ENCODE measurements around the gene MRPS7. TPM values are rescaled to one million over a fixed set of nuclear protein-coding genes. Genes with fewer than 3 reads are reported as not detected.
A peak's percentile ranks its signal among the peaks of the same experiment; 100 is the strongest.

Gene MRPS7
- 97.2 TPM for polyA plus RNA-seq (2013, experiment 1 of 2)
- polyA plus RNA-seq (2013, experiment 2 of 2), result 95.4 TPM

GRCh38 chr17:75261336-75262111 lies at the start of gene MRPS7, which contains the start of gene GGA3:
MRPS7 (plus strand) TSS chr17:75261879; CDS start chr17:75261901, 22 bp downstream.
GGA3 (minus strand) TSS chr17:75261606; CDS start chr17:75261587, 19 bp downstream.
- no peaks in the 10 kb centered on the region for H3K27me3 ChIP-seq (ENCODE audit: insufficient read depth, low read length)
- H3K4me3 ChIP-seq (ENCODE audit: low read length), result peak within 1 kb of the TSS; percentile 96
- peak within 1 kb of the TSS; percentile 98 for H3K27ac ChIP-seq (ENCODE audit: low read depth, low read length)
- peak within 1 kb of the TSS; percentile 99 for H3K9ac ChIP-seq (ENCODE audit: low read depth, low read length)
- H3K4me1 ChIP-seq (ENCODE audit: insufficient read depth, low read length), result peaks cover 13% of the 10 kb centered on the region
- H3K36me3 ChIP-seq (ENCODE audit: insufficient read depth, low read length), result peaks cover 37% of the 10 kb centered on the region
- no peaks in the 10 kb centered on the region for H3K9me3 ChIP-seq (ENCODE audit: insufficient read depth, low read depth, low read length)
- WGBS, result under 1% methylated on average over 68 of the region's 69 CpGs

GRCh38 chr17:75218131-75218530 lies 43.5 kb upstream of the MRPS7 start:
- WGBS, result 93% methylated on average over 6 of the region's 6 CpGs
- H3K4me1 ChIP-seq (ENCODE audit: insufficient read depth, low read length), result no peaks in the 10 kb centered on the region
- H3K27me3 ChIP-seq (ENCODE audit: insufficient read depth, low read length), result no peaks in the 10 kb centered on the region
- H3K9me3 ChIP-seq (ENCODE audit: insufficient read depth, low read depth, low read length), result no peaks in the 10 kb centered on the region
- H3K9ac ChIP-seq (ENCODE audit: low read depth, low read length), result no peak overlapping the region
- H3K4me3 ChIP-seq (ENCODE audit: low read length), result no peak overlapping the region
- H3K36me3 ChIP-seq (ENCODE audit: insufficient read depth, low read length), result peaks cover 87% of the 10 kb centered on the region
- no peak overlapping the region for H3K27ac ChIP-seq (ENCODE audit: low read depth, low read length)

- 95% methylated on average over 3 of the region's 3 CpGs for WGBS
- Histone ChIP-seq H3K9me3 (ENCODE audit: insufficient read depth, low read depth, low read length) (no peaks in the 10 kb centered on the region), H3K36me3 (ENCODE audit: insufficient read depth, low read length) (peaks cover 83% of the 10 kb centered on the region), H3K27me3 (ENCODE audit: insufficient read depth, low read length) (no peaks in the 10 kb centered on the region), H3K27ac (ENCODE audit: low read depth, low read length) (no peak overlapping the region), H3K9ac (ENCODE audit: low read depth, low read length) (no peak overlapping the region), H3K4me1 (ENCODE audit: insufficient read depth, low read length) (no peaks in the 10 kb centered on the region), H3K4me3 (ENCODE audit: low read length) (no peak overlapping the region)
Observed at GRCh38 chr17:75219815-75220214, 41.9 kb upstream of the MRPS7 start.

- Histone ChIP-seq H3K36me3 (ENCODE audit: insufficient read depth, low read length) (peaks cover 82% of the 10 kb centered on the region), H3K4me1 (ENCODE audit: insufficient read depth, low read length) (no peaks in the 10 kb centered on the region), H3K4me3 (ENCODE audit: low read length) (no peak overlapping the region), H3K9me3 (ENCODE audit: insufficient read depth, low read depth, low read length) (no peaks in the 10 kb centered on the region), H3K27ac (ENCODE audit: low read depth, low read length) (no peak overlapping the region), H3K9ac (ENCODE audit: low read depth, low read length) (no peak overlapping the region), H3K27me3 (ENCODE audit: insufficient read depth, low read length) (no peaks in the 10 kb centered on the region)
- WGBS, result 88% methylated on average over 14 of the region's 14 CpGs
Observed at GRCh38 chr17:75225016-75225415, 36.7 kb upstream of the MRPS7 start.

- H3K27me3 ChIP-seq (ENCODE audit: insufficient read depth, low read length), result no peaks in the 10 kb centered on the region
- H3K27ac ChIP-seq (ENCODE audit: low read depth, low read length), result no peak overlapping the region
- peaks cover 92% of the 10 kb centered on the region for H3K36me3 ChIP-seq (ENCODE audit: insufficient read depth, low read length)
- no peak overlapping the region for H3K4me3 ChIP-seq (ENCODE audit: low read length)
- no peaks in the 10 kb centered on the region for H3K9me3 ChIP-seq (ENCODE audit: insufficient read depth, low read depth, low read length)
- H3K9ac ChIP-seq (ENCODE audit: low read depth, low read length), result no peak overlapping the region
- no peaks in the 10 kb centered on the region for H3K4me1 ChIP-seq (ENCODE audit: insufficient read depth, low read length)
- WGBS, result 94% methylated on average over 5 of the region's 5 CpGs
Observed at GRCh38 chr17:75227729-75228128, 34.0 kb upstream of the MRPS7 start.

GRCh38 chr17:75228305-75228704 lies 33.4 kb upstream of the MRPS7 start:
- 94% methylated on average over 2 of the region's 2 CpGs for WGBS
- Histone ChIP-seq H3K4me3 (ENCODE audit: low read length) (no peak overlapping the region), H3K27me3 (ENCODE audit: insufficient read depth, low read length) (no peaks in the 10 kb centered on the region), H3K27ac (ENCODE audit: low read depth, low read length) (no peak overlapping the region), H3K4me1 (ENCODE audit: insufficient read depth, low read length) (no peaks in the 10 kb centered on the region), H3K9me3 (ENCODE audit: insufficient read depth, low read depth, low read length) (no peaks in the 10 kb centered on the region), H3K36me3 (ENCODE audit: insufficient read depth, low read length) (peaks cover 92% of the 10 kb centered on the region), H3K9ac (ENCODE audit: low read depth, low read length) (no peak overlapping the region)

GRCh38 chr17:75228847-75229246 lies 32.8 kb upstream of the MRPS7 start:
- Histone ChIP-seq H3K36me3 (ENCODE audit: insufficient read depth, low read length) (peaks cover 89% of the 10 kb centered on the region), H3K9ac (ENCODE audit: low read depth, low read length) (no peak overlapping the region), H3K4me1 (ENCODE audit: insufficient read depth, low read length) (no peaks in the 10 kb centered on the region), H3K4me3 (ENCODE audit: low read length) (no peak overlapping the region), H3K9me3 (ENCODE audit: insufficient read depth, low read depth, low read length) (no peaks in the 10 kb centered on the region), H3K27ac (ENCODE audit: low read depth, low read length) (no peak overlapping the region), H3K27me3 (ENCODE audit: insufficient read depth, low read length) (no peaks in the 10 kb centered on the region)
- 96% methylated on average over 4 of the region's 4 CpGs for WGBS

- 95% methylated on average over 8 of the region's 8 CpGs for WGBS
- H3K27ac ChIP-seq (ENCODE audit: low read depth, low read length), result no peak overlapping the region
- no peak overlapping the region for H3K4me3 ChIP-seq (ENCODE audit: low read length)
- H3K4me1 ChIP-seq (ENCODE audit: insufficient read depth, low read length), result no peaks in the 10 kb centered on the region
- no peak overlapping the region for H3K9ac ChIP-seq (ENCODE audit: low read depth, low read length)
- no peaks in the 10 kb centered on the region for H3K27me3 ChIP-seq (ENCODE audit: insufficient read depth, low read length)
- H3K36me3 ChIP-seq (ENCODE audit: insufficient read depth, low read length), result peaks cover 90% of the 10 kb centered on the region
- no peaks in the 10 kb centered on the region for H3K9me3 ChIP-seq (ENCODE audit: insufficient read depth, low read depth, low read length)
Observed at GRCh38 chr17:75231071-75231470, 30.6 kb upstream of the MRPS7 start.

GRCh38 chr17:75231741-75232464 lies 29.8 kb upstream of the MRPS7 start:
- Histone ChIP-seq H3K9ac (ENCODE audit: low read depth, low read length) (no peak overlapping the region), H3K4me1 (ENCODE audit: insufficient read depth, low read length) (no peaks in the 10 kb centered on the region), H3K27me3 (ENCODE audit: insufficient read depth, low read length) (no peaks in the 10 kb centered on the region), H3K36me3 (ENCODE audit: insufficient read depth, low read length) (peaks cover 90% of the 10 kb centered on the region), H3K27ac (ENCODE audit: low read depth, low read length) (no peak overlapping the region), H3K4me3 (ENCODE audit: low read length) (no peak overlapping the region), H3K9me3 (ENCODE audit: insufficient read depth, low read depth, low read length) (no peaks in the 10 kb centered on the region)
- WGBS, result 94% methylated on average over 18 of the region's 18 CpGs

GRCh38 chr17:75232786-75233185 lies 28.9 kb upstream of the MRPS7 start:
- H3K27ac ChIP-seq (ENCODE audit: low read depth, low read length), result no peak overlapping the region
- 96% methylated on average over 13 of the region's 13 CpGs for WGBS
- H3K9me3 ChIP-seq (ENCODE audit: insufficient read depth, low read depth, low read length), result no peaks in the 10 kb centered on the region
- H3K4me3 ChIP-seq (ENCODE audit: low read length), result no peak overlapping the region
- H3K27me3 ChIP-seq (ENCODE audit: insufficient read depth, low read length), result no peaks in the 10 kb centered on the region
- no peaks in the 10 kb centered on the region for H3K4me1 ChIP-seq (ENCODE audit: insufficient read depth, low read length)
- peaks cover 91% of the 10 kb centered on the region for H3K36me3 ChIP-seq (ENCODE audit: insufficient read depth, low read length)
- H3K9ac ChIP-seq (ENCODE audit: low read depth, low read length), result no peak overlapping the region

Measured in HUES64 (cell line).